Stimulated activated naive CD8-positive, alpha-beta T cell treated with anti-CD3 and anti-CD28 coated beads, Interleukin-15, Interleukin-2, amounts not matched to agents 100 U/mL and 50 U/mL, for 24 hours (primary cell): ENCODE results near the gene THAP11.
"Not testable (repeated sequence)": the region's sequence is repeated elsewhere in the genome, so short reads cannot be mapped to it uniquely, and the experiment has no call there.

Experiments used
- ATAC-seq: fragments of 150-1000 bp; cut with Tn5 transposase; one replicate; pipeline ENCODE4 v1.10.0; 2021
- DNase-seq: peaks from one replicate; pipeline ENCODE4 v3.0.0; 2021

THAP11 gene

DNA sequence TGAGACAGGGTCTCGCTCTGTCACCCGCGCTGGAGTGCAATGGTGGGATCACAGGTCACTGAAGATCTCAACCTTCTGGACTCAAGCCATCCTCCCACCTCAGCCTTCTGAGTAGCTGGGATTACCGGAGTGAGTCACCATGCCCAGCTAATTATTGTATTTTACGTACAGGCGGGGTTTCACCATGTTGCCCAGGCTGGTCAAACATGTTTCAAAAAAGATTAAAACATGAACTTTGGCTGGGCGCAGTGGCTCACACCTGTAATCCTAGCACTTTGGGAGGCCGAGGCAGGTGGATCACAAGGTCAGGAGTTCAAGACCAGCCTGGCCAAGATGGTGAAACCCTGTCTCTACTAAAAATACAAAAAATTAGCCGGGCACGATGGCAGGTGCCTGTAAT, 4.9 kb upstream of the THAP11 start:
- ATAC-seq: not testable (repeated sequence)

DNA sequence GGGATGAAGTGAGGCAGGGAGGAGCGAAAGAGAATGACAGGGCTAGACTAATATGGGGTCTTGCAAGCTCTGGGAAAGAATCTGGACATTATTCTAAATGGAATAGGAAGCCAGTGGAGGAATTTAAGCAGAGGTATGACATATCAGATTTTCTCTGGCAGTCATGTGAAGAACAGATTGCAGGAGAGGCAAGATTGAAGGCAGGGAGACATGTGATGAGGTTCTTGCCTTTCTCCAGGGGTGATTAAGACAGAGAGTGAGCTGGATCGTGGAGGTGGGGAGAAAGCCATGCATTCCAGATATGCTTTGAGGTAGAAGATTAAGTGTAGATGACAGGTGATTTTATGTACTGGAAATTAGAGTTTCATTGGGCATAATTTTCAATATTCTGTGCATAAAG, 4.3 kb upstream of the THAP11 start:
- DNase-seq: no peak
- ATAC-seq: no peak

More for the DNA sequence above, 4.9 kb upstream of the THAP11 start:
- DNase-seq: not testable (repeated sequence)

DNA sequence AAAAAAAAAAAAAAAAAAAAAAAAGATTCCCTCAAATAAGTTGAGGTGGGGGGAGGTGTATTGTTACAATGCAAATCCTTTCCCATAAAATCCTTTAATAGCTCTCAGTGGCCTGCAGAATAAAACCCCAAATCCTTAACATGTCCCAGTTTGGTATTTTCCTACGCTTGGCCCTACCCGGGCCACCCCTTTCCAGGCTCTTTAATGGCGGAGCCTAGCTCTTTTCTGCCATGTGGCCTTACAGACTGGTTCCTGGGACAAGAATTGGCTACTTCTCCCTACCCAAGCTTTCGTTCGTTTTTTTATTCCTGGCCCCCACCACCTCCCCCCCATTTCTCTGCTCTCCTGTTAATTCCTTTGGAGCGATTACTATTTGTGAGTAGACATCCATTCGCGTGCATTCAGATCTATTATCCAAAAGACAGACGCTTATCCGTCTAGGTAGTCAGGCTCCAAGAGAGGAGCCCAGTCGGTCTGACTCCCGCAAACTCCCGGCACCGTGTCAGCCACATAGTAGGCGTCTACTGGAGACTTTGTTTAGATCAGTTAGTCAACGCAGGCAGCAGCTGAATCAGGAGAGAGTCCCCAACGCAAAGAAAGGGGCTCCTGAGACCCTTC, 813 bp upstream of the THAP11 start:
- ATAC-seq (no peak), DNase-seq (no peak)

DNA sequence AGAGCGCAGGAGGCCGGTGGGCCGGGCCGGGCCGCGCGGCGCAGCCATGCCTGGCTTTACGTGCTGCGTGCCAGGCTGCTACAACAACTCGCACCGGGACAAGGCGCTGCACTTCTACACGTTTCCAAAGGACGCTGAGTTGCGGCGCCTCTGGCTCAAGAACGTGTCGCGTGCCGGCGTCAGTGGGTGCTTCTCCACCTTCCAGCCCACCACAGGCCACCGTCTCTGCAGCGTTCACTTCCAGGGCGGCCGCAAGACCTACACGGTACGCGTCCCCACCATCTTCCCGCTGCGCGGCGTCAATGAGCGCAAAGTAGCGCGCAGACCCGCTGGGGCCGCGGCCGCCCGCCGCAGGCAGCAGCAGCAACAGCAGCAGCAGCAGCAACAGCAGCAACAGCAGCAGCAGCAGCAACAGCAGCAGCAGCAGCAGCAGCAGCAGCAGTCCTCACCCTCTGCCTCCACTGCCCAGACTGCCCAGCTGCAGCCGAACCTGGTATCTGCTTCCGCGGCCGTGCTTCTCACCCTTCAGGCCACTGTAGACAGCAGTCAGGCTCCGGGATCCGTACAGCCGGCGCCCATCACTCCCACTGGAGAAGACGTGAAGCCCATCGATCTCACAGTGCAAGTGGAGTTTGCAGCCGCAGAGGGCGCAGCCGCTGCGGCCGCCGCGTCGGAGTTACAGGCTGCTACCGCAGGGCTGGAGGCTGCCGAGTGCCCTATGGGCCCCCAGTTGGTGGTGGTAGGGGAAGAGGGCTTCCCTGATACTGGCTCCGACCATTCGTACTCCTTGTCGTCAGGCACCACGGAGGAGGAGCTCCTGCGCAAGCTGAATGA, 606 bp downstream of the THAP11 start:
- DNase-seq (peak; percentile 65), ATAC-seq (peak; percentile 20)

DNA sequence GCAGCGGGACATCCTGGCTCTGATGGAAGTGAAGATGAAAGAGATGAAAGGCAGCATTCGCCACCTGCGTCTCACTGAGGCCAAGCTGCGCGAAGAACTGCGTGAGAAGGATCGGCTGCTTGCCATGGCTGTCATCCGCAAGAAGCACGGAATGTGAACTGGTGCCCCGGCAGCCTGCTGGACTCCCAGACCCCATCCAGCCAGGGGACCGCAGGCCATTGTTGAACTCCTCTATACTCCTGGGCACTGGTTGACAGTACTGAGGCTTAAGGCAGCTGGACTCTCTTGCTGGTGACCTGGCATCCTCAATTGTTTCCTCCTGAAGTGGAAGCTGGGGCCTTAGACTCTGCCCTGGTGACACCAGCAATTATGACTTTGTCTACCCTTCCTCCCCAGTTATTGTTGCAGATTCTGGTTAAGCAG, 1.2 kb downstream of the THAP11 start:
- DNase-seq (no peak), ATAC-seq (no peak)

DNA sequence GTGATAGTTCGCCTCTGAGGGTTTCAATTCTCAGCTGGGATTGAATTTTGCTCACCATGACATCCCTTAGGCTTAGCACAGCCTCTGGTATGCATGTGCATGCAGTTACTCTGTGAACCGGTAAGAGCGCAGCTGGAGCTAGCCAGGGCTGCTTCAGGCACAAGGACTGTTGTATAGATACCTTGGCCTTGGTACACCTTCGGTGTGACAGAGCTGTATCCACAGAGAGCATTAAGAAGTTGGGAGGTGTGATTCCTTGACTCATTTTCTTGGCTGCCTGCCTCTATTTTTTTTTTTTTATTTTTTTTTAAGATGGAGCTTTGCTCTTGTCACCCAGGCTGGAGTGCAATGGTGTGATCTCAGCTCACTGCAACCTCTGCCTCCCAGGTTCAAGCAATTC, 2.4 kb downstream of the THAP11 start:
- no peak for ATAC-seq
- DNase-seq: no peak

DNA sequence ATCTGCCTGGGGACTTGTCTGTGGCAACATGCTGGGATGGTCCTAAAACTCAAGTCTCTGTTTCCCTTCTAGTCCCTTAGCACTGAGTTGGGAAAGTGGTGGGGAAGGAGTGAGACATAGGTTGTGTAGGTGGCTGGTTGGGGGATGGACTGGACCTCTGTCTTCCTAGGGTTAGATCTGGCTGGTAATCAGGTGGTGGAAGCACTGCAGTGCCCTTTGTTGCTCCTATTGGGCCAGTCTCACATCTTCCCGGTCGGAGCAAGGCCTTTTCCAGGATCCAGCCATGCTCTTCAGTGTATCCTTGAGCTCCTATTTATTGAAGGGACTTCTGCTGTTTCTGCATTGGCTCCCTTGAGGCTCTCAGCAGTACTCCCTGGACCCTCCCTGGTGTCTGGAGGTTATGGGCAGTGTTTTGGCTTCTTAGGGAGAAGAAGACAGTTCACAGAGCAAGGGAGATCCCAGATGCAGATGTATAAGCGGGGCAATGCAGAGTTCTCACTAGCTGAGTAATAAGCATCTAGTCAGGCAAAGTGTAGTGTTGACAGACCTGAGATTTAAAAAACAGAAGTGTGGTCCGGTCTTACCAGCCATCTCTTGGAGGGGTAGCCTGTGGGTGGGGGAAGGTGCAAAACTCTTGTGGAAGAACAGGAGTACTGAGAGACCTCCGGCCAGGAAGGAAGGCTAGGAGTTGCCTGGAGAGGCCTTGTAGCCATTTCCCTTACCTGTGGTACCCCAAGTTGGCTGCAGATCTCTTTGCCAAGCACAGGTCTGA, 3.4 kb downstream of the THAP11 start:
- DNase-seq (no peak), ATAC-seq (no peak)

DNA sequence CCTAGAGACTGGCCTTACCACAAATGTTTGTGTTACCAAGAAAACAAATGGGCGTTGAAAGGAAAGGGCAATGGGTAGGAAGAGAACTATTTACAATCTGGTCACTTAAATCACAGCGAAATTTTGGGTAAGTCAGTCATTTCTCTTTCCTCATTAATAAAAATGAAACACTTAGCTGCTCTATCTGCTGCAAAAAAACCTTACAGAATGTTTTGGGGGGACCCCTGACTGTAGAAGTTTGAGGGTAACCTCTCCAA, 3.9 kb downstream of the THAP11 start:
- ATAC-seq (no peak), DNase-seq (no peak)

DNA sequence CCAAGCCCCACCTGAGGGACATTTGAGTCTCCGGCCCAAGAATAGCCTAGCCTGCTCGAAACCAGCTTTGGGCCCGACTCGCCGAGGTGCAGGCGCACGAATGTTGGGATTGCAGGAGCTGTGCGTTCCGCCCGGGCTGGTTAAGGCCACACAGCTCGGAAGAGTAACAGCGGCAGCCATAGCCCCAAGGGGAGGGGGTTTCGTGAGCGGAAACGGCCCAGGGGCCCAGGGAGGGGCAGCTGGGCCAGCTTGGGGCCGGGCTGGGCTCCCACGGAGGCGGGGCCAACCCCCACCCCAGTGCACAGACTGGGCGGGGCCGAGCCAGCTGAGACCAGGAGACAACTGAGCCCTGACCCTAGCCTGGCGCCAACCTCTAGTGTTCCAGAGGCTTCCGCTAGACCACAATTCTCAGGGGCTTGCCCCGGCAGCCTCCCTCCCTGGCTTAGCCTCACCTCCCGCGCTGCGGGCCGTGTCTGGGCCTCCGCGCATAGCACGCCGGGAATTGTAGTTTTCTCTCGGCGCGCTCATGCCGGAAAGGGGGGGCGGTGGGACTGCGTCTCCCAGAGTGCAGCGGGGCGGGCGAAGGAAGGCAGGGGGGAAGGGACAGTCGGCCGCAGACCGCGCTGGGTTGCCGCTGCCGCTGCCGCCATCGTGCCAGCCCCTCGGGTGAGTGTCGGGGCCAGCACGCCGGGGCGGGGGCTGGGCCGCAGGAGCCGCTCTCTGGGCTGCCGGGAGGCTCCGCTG, 4.4 kb downstream of the THAP11 start, which contains the start of gene NUTF2:
NUTF2 (plus strand) TSS at position 614 of the 744 bp plus-strand sequence. CDS start 18,198 bp downstream, outside the sequence.
- ATAC-seq (peak; percentile 77), DNase-seq (peak; percentile 97)

DNA sequence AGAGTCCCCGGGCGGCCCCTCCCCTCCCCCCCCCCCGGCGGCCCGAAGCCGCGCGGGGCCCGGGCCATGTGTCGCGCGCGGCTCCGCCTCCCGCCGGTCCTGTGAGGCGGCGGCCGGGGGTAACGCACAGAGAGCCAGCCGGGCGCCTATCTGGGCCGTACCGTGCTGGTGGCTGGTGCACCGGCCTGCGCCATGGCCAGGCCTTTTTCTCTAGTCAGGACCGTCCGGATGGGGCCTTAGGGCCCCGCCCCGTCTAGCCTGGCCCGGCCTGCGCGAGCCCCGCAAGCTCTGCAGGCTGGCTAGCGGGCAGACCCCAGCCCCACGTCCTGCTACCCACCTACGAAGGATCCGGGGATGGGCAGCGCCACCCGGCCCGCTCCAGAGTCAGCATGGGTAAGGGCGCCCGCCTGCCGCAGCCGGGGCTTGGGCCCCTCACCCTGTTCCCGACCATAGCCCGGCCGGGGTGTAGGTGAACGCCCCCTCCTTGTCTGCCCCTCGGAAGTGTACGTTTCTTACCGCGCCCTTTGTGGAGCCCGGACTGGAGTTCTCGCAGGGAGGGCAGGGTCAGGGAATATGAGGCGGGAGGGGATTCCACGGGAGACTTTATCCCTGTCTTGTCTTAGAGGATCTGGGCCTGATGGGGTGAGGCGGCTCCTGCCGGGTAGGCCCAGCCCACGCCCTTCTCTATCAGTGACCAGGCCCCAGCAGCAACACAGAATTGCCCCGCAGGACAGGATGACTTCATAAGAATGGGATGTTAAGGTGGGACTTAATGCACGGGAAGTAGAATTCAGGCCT, 5.1 kb downstream of the THAP11 start, which contains the start of gene CENPT:
CENPT (minus strand) TSS at position 630 of the 798 bp plus-strand sequence. CDS start 13,834 bp downstream, outside the sequence.
- peak; percentile 40 for ATAC-seq
- peak; percentile 27 for DNase-seq

DNA sequence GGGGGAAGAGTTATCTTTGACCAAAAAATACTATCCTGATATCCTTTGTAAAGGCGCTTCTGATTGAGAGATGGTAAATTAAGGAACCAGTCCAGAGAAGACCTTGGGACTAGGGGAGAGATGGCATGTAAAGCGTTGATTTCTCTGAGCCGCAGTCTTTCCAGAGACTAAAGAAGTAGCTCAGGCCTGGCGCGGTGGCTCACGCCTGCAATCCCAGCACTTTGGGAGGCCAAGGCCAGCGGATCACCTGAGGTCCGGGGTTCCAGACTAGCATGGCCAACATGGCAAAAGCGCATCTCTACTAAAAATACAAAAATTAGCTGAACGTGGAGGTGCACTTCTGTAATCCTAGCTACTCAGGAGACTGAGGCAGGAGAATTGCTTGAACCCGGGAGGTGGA, 6.0 kb downstream of the THAP11 start:
- no peak for ATAC-seq
- no peak for DNase-seq

DNA sequence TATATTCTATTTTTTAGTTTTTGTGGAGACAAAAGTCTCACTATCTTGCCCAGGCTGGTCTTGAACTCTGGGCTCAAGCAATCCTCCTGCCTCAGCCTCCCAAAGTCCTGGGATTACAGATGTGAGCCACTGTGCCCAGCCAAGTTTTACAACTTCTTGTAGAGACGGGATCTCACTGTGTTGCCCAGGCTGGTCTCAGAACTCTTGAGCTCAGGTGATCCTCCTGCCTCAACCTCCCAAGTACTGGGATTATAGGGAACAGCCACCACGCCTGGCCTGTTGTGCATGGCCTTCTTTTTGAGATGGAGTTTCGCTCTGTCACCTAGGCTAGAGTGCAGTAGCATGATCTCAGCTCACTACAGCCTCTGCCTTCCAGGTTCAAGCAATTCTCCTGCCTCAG, 11.6 kb downstream of the THAP11 start:
- DNase-seq (no peak), ATAC-seq (no peak)

DNA sequence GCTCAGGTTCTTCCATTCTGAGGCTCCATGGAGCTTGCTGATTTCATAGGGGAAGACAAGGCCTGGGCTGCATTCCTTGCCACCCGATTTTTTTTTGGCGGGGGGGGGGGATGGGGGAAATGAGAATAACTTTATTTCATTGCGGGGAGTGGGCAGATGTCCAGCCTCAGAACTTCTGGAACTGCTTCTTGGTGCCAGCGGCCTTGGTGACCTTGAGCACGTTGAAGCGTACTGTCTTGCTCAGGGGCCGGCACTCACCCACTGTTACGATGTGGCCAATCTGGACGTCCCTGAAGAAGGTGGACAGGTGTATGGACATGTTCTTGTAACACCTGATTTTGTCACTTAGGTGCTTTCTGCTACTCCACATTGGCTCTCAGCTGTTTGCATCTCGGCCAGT, 13.7 kb downstream of the THAP11 start:
- DNase-seq (no peak), ATAC-seq (no peak)

DNA sequence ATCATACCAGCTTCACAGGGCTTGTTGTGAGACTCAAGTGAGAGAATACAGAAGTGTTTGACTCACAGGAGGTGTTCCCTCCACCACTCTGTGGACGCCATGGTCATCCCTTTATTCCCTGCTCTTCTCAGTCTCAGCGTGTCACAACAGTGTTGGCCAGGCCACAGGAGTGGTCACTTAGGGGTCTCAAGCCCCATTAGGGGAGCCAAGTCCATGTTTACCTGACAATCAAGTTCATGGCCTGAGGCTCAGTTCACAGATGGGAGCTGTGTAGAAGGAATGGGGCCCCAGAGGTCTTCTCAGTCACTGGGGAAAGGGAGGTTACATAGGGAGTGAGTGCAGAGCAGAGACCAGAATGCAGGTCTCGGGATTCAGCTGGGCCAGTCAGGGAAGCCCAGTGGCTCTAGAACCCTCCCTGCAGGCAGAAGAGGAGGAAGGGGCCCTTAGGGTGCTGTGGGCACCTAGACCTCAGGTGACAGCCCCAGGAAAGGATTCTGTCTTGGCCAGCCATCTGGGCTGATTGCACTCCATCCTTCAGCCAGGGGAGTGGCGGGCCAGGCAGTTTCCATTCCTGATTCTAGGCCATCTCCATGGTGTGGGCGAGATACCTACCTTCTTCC, 14.9 kb downstream of the THAP11 start:
- DNase-seq (no peak), ATAC-seq (no peak)

DNA sequence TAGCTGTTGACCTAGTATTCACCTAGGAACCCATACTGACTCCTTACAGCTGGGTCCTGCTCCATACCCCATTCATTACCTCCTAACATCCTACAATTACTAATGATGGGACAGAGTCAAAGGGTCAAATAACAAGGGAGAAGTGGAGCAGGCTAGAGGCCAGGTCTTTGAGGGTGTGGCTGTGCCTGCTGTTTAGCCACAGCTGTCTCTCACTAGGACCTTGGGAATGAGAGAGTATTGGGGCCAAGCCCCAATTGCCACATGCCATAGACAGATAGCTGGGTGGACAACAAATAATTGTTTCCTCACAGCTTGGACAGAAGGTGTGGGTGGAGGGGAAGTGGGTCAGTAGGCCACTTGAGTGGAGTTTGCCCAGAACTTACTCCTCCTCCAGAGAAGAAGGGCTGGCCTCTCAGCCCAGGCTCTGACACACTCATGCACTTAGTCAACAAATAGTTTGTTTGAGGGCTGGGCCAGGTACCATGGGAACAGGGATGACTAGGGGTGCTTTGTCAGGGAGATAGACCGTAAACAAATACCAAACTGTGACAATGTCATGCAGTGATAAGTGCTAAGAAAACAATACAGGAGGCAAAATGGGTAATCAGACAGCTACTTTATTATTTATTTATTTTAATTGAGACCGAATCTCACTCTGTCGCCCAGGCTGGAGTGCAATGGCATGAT, 15.6 kb downstream of the THAP11 start:
- ATAC-seq: peak; percentile 89
- DNase-seq: peak; percentile 24

DNA sequence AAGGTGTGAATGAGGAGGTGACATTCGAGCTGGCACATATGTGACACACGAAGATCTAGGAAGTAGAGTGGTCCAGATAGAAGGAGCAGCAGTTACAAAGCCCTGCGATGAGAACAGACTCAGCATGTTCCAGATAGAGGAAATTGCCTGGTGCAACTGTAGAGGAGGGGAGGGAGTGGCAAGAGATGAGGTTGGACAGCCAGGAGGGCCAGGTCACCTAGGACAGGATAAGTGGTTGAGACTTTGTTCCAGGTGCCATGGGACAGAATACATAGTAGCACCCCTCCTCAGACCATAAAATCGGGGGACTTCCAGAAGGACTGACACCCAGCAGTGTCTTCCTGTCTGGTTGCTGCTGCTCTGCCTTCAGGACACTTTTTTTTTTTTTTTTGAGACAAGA, 16.4 kb downstream of the THAP11 start:
- ATAC-seq (no peak), DNase-seq (no peak)

DNA sequence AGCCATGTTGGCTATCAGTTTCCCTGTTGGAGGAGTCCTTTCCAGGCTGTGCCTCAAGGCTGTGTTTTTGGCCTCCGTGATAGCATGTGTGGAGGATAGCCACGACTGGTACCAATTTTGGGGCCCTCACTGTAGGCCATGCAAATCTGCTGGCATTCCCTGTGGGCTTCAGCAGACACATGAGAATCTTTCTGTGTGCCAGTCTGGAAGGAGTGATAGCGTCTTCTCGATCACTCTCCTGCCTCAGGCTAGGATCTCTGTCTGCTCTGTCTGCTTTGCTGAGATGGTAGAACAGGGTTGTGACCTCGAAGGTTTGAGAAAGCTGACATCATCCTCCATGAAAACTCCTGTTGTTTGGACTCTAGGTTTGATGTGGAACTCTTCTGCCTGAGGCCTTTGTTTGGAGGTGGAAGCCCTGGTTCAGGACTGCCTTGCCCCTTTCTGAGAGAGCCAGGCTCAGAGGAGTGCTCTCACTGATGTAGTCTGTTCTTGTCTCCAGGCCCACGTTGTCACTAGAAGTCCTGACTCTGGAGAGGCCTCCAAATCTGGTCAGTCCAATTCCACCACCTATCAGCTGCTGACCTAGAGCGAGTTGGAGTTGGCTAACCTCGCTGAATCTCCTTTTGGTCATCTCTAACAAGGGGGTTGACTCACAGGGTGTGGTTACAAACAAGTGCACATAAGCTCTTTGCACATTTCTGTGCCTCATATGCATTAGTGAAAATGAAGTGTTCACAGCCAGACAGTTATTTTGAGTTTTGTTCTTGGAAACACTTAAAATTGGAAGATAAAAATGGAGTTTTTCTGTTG, 18.7 kb downstream of the THAP11 start:
- ATAC-seq (no peak), DNase-seq (no peak)

DNA sequence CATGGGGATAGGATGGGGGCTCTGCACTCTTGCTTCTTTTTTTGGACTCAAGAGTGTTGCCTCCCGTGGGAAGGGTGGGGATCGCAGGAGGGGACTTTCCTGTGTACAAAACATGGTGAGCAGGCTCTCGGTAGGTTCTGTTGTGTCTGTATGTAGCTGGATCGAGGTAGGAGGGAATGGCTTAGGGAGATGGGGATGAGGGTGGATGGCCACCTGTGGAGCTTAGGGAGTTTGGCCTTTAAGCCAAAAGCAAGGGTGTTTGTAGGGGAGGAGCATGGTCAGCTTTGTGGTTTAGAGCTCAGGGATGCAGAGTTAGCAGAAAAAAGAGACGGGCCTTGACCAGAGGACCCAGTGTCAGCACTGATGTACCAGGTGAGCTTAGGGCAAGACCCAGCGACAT, 19.8 kb downstream of the THAP11 start:
- DNase-seq (no peak), ATAC-seq (no peak)
